Ovary (tissue), 9 donors: ENCODE measurements around the gene AP1S3. TPM values are rescaled to one million over a fixed set of nuclear protein-coding genes. Genes with fewer than 3 reads are reported as not detected.

Source experiments
- DNase-seq, 5 donors: peaks; one replicate each; pipeline ENCODE4 v3.0.0-alpha.2; 2019 to 2020
- H3K27ac ChIP-seq, 2 donors: fragments of 200-600 bp; one replicate each; pipeline versions ENCODE4 v1.5.1 to v1.8.0; 2019 to 2022
- H3K27me3 ChIP-seq: fragments of 200-600 bp; one replicate; pipeline ENCODE4 v1.8.0; 2022
- H3K36me3 ChIP-seq: fragments of 200-600 bp; sonication (generic); one replicate; pipeline ENCODE4 v1.5.1; 2019
- H3K4me1 ChIP-seq: one replicate; pipeline ENCODE4 v1.8.1; 2013; ENCODE audit warnings: mild to moderate bottlenecking, moderate library complexity; ENCODE audit not compliant: insufficient read depth
- H3K4me3 ChIP-seq: fragments of 200-600 bp; sonication (generic); one replicate; pipeline ENCODE4 v1.5.1; 2017
- H3K9me3 ChIP-seq, 2 donors: fragments of 200-600 bp in 1 of 2; sonication (generic) in 1 of 2; one replicate each; pipeline versions ENCODE4 v1.5.1 to v1.8.1; 2013 to 2019; ENCODE audit warnings: mild to moderate bottlenecking in 1 of 2, moderate library complexity in 1 of 2
- EP300 ChIP-seq: sonication (generic); formaldehyde crosslinking; IDR thresholded peaks from one replicate; pipeline ENCODE4 v1.6.1; 2017; ENCODE audit warnings: antibody characterized with exemption
- POLR2A ChIP-seq: fragments of 450-650 bp; IDR thresholded peaks from one replicate; pipeline ENCODE4 v1.6.1; 2017; ENCODE audit warnings: antibody characterized with exemption, mild to moderate bottlenecking, moderate library complexity
- WGBS, 3 donors: extraction: QIAGEN DNeasy Blood & Tissue Kit in 1 of 3; methylation state at CpG; one replicate each; pipeline versions ENCODE4 v1.1.5 to v1.1.7; 2013 to 2017; 5-methylcytosine and 5-hydroxymethylcytosine counted together
- intact Hi-C, 4 donors: fragments of 100-400 bp; cut with DNase I; formaldehyde crosslinking; loops; one replicate each; pipeline versions ENCODE4 v1.11.0 to v1.15.1; 2022 to 2023
- polyA plus RNA-seq, 2 donors: library from polyadenylated mRNA; stranded (reverse); fragments of 200-250 nt in 1 of 2; fragments of 350-450 nt in 1 of 2; fragmentation: Illumina TruSeq in 1 of 2; extraction: RNeasy Lipid Tissue Mini Kit (QIAGEN cat#74804) in 1 of 2; gene quantifications; one replicate each; pipeline ENCODE4 v1.2.3, GENCODE V29; 2013 to 2014
- total RNA-seq, 7 donors: library from RNA; depleted of rRNA in 2 of 7; stranded (reverse); fragments of >200 nt in 2 of 7; fragmentation: NEBNext Ultra II Directional in 3 of 7; extraction: Animal tissue kit (Norgen Biotek cat#: 25700) in 3 of 7; gene quantifications; one replicate each; pipeline versions ENCODE4 v1.1.0 to v1.2.4, GENCODE V29; 2016 to 2023
- TF ChIP-seq, protein P1 (sequence below), 3 donors: fragments of 450-650 bp in 2 of 3; fragments of 200-600 bp in 1 of 3; IDR thresholded peaks; one replicate each; pipeline versions ENCODE4 v1.5.1 to v1.8.0; 2016 to 2022; ENCODE audit warnings: antibody characterized with exemption in 3 of 3, mild to moderate bottlenecking in 1 of 3
- donor health status: DM: no; HTN: no; CAD: no; lungs with moderate emphysema.
- donor health status: DM: no; HTN: no; CAD: no.
- donor health status: Bipolar disorder and iron deficiency.
- donor health status: DM: yes; HTN: yes; CAD: no.
- donor health status: DM: no; HTN: no; CAD: no.
- donor health status: DM: yes; HTN: yes; CAD: no.

The AP1S3 gene
- total and polyA plus RNA-seq, 9 donors: 0.46 to 16.8 (median 1.3) TPM

GRCh38 chr2:223847410-223847809 lies 10.0 kb upstream of the AP1S3 start:
- no peak overlapping the region for H3K27ac ChIP-seq

GRCh38 chr2:223846515-223846914 lies 9.1 kb upstream of the AP1S3 start:
- Histone ChIP-seq H3K4me3 (no peak overlapping the region), H3K27me3 (no peaks in the 10 kb centered on the region), H3K4me1 (no peaks in the 10 kb centered on the region), H3K9me3 (no peaks in the 10 kb centered on the region), H3K36me3 (no peaks in the 10 kb centered on the region), H3K27ac (no peak overlapping the region)
- TF ChIP-seq EP300 (no peak), POLR2A (no peak)
- TF ChIP-seq, protein P1, sequence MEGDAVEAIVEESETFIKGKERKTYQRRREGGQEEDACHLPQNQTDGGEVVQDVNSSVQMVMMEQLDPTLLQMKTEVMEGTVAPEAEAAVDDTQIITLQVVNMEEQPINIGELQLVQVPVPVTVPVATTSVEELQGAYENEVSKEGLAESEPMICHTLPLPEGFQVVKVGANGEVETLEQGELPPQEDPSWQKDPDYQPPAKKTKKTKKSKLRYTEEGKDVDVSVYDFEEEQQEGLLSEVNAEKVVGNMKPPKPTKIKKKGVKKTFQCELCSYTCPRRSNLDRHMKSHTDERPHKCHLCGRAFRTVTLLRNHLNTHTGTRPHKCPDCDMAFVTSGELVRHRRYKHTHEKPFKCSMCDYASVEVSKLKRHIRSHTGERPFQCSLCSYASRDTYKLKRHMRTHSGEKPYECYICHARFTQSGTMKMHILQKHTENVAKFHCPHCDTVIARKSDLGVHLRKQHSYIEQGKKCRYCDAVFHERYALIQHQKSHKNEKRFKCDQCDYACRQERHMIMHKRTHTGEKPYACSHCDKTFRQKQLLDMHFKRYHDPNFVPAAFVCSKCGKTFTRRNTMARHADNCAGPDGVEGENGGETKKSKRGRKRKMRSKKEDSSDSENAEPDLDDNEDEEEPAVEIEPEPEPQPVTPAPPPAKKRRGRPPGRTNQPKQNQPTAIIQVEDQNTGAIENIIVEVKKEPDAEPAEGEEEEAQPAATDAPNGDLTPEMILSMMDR (IDR thresholded peaks at IDR 0.05): no peak
- no peak for DNase-seq
- WGBS, 3 donors: 82 to 92% (median 90%) methylated on average over 1 of the region's 1 CpG
- intact Hi-C loops: no loop called here

More at GRCh38 chr2:223847410-223847809, 10.0 kb upstream of the AP1S3 start:
- intact Hi-C loops: no loop called here
- 93 to 97% (median 95%) methylated on average over 7 of the region's 7 CpGs for WGBS, 3 donors
- H3K27me3 ChIP-seq: no peaks in the 10 kb centered on the region
- no peak for DNase-seq
- H3K36me3 ChIP-seq: no peaks in the 10 kb centered on the region
- no peaks in the 10 kb centered on the region for H3K4me1 ChIP-seq
- no peak overlapping the region for H3K4me3 ChIP-seq
- TF ChIP-seq POLR2A (no peak), EP300 (no peak)
- TF ChIP-seq, protein P1 (IDR thresholded peaks at IDR 0.05): no peak
- H3K9me3 ChIP-seq: no peaks in the 10 kb centered on the region

- no peaks in the 10 kb centered on the region for H3K9me3 ChIP-seq
- no peaks in the 10 kb centered on the region for H3K36me3 ChIP-seq
- H3K4me3 ChIP-seq: no peak overlapping the region
- DNase-seq: no peak
- no peak overlapping the region for H3K27ac ChIP-seq
- TF ChIP-seq EP300 (no peak), POLR2A (no peak)
- TF ChIP-seq, protein P1 (IDR thresholded peaks at IDR 0.05): no peak
- H3K27me3 ChIP-seq: no peaks in the 10 kb centered on the region
- H3K4me1 ChIP-seq: no peaks in the 10 kb centered on the region
- intact Hi-C loops: no loop called here
- 66 to 76% (median 75%) methylated on average over 3 of the region's 3 CpGs for WGBS, 3 donors
These were observed 4.2 kb upstream of the AP1S3 start for GRCh38 chr2:223841436-223842190.

- no peak overlapping the region for H3K27ac ChIP-seq
- no peaks in the 10 kb centered on the region for H3K9me3 ChIP-seq
- no peak overlapping the region for H3K4me3 ChIP-seq
- 76 to 80% (median 80%) methylated on average over 15 of the region's 15 CpGs for WGBS, 3 donors
- intact Hi-C loops: loop anchor here in 1 of 4 donors (5.0 kb wide), 1 partner anchor 106 kb away; no protein-coding TSS in a partner anchor
- no peaks in the 10 kb centered on the region for H3K36me3 ChIP-seq
- no peaks in the 10 kb centered on the region for H3K27me3 ChIP-seq
- no peaks in the 10 kb centered on the region for H3K4me1 ChIP-seq
- TF ChIP-seq POLR2A (no peak), EP300 (no peak)
- TF ChIP-seq, protein P1 (IDR thresholded peaks at IDR 0.05): no peak
- DNase-seq: no peak
These were observed 1.5 kb downstream of the AP1S3 start for GRCh38 chr2:223835701-223836532.
